ENCODE results near the gene LIN54. TPM values are rescaled to one million over a fixed set of nuclear protein-coding genes. Genes with fewer than 3 reads are reported as not detected.

The LIN54 gene
- total and polyA plus RNA-seq, 2 of the 13 experiments (the other 11 are each of a cell fraction or from before 2014, with no cell fraction given), result 25.2 to 32.9 TPM

DNA sequence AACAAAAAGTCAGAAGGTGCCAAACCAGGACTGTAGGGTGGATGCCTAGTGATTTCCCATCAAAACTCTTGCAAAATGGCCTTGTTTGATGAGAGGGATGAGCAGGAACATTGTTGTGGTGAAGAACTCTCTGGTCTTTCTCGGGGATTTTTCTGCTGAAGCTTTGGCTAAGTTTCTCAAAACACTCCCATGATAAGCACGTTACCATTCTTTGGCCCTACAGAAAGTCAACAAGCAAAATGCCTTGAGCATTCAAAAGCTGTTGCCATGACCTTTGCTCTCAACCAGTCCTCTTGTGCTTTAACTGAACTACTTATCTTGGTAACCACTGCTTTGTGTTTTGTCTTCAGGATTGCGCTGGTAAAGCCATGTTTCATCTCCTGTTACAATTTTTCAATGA is 116.7 kb downstream of the LIN54 start (continued):
- TF ChIP-seq, protein P1, sequence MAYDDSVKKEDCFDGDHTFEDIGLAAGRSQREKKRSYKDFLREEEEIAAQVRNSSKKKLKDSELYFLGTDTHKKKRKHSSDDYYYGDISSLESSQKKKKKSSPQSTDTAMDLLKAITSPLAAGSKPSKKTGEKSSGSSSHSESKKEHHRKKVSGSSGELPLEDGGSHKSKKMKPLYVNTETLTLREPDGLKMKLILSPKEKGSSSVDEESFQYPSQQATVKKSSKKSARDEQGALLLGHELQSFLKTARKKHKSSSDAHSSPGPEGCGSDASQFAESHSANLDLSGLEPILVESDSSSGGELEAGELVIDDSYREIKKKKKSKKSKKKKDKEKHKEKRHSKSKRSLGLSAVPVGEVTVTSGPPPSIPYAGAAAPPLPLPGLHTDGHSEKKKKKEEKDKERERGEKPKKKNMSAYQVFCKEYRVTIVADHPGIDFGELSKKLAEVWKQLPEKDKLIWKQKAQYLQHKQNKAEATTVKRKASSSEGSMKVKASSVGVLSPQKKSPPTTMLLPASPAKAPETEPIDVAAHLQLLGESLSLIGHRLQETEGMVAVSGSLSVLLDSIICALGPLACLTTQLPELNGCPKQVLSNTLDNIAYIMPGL (CRISPR knock-in tag; IDR thresholded peaks at IDR 0.05; ENCODE audit: borderline replicate concordance in 1 of 2, low read depth in 1 of 2), result no peak
- no peak for TF ChIP-seq MAF1 (CRISPR knock-in tag; IDR thresholded peaks at IDR 0.05; ENCODE audit: borderline replicate concordance)
- TF ChIP-seq, protein P2, sequence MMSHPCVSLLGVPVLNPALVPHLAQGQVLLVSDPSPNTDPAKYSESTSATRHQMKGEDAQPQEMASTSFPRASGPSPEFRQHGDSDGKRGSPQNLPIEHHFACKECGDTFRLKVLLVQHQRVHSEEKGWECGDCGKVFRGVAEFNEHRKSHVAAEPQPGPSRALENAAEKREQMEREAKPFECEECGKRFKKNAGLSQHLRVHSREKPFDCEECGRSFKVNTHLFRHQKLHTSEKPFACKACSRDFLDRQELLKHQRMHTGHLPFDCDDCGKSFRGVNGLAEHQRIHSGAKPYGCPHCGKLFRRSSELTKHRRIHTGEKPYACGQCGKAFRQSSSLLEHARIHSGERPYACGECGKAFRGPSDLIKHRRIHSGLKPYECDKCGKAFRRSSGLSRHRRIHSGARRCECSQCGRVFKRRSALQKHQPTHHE (CRISPR knock-in tag; IDR thresholded peaks at IDR 0.05; ENCODE audit: borderline replicate concordance), result no peak
- TF ChIP-seq ZNF282 (IDR thresholded peaks at IDR 0.05; ENCODE audit: partially characterized antibody), result no peak
- TF ChIP-seq, protein P3, sequence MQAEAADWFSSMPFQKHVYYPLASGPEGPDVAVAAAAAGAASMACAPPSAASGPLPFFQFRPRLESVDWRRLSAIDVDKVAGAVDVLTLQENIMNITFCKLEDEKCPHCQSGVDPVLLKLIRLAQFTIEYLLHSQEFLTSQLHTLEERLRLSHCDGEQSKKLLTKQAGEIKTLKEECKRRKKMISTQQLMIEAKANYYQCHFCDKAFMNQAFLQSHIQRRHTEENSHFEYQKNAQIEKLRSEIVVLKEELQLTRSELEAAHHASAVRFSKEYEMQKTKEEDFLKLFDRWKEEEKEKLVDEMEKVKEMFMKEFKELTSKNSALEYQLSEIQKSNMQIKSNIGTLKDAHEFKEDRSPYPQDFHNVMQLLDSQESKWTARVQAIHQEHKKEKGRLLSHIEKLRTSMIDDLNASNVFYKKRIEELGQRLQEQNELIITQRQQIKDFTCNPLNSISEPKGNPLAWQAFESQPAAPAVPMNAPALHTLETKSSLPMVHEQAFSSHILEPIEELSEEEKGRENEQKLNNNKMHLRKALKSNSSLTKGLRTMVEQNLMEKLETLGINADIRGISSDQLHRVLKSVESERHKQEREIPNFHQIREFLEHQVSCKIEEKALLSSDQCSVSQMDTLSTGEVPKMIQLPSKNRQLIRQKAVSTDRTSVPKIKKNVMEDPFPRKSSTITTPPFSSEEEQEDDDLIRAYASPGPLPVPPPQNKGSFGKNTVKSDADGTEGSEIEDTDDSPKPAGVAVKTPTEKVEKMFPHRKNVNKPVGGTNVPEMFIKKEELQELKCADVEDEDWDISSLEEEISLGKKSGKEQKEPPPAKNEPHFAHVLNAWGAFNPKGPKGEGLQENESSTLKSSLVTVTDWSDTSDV (CRISPR knock-in tag; IDR thresholded peaks at IDR 0.05), result no peak
- TF ChIP-seq ZNF75D (CRISPR knock-in tag; IDR thresholded peaks at IDR 0.05; ENCODE audit: borderline replicate concordance), result no peak
- TF ChIP-seq ZNF333 (CRISPR knock-in tag; IDR thresholded peaks at IDR 0.05; ENCODE audit: borderline replicate concordance), result no peak
- 0 out of 2 replicates have a peak, but pooled peaks have one; percentile 35 for TF ChIP-seq RBFOX2 (IDR thresholded peaks at IDR 0.05; ENCODE audit: low read depth, low read length)
- no peak for TF ChIP-seq ZNF10 (CRISPR knock-in tag; IDR thresholded peaks at IDR 0.05; ENCODE audit: borderline replicate concordance, low read depth)
- TF ChIP-seq, protein P4, sequence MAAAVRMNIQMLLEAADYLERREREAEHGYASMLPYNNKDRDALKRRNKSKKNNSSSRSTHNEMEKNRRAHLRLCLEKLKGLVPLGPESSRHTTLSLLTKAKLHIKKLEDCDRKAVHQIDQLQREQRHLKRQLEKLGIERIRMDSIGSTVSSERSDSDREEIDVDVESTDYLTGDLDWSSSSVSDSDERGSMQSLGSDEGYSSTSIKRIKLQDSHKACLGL (CRISPR knock-in tag; IDR thresholded peaks at IDR 0.05), result no peak
- TF ChIP-seq ISL2 (CRISPR knock-in tag; IDR thresholded peaks at IDR 0.05), result no peak
- TF ChIP-seq ZFAT (CRISPR knock-in tag; conservative IDR thresholded peaks at IDR 0.05), result no peak
- TF ChIP-seq, protein P5, sequence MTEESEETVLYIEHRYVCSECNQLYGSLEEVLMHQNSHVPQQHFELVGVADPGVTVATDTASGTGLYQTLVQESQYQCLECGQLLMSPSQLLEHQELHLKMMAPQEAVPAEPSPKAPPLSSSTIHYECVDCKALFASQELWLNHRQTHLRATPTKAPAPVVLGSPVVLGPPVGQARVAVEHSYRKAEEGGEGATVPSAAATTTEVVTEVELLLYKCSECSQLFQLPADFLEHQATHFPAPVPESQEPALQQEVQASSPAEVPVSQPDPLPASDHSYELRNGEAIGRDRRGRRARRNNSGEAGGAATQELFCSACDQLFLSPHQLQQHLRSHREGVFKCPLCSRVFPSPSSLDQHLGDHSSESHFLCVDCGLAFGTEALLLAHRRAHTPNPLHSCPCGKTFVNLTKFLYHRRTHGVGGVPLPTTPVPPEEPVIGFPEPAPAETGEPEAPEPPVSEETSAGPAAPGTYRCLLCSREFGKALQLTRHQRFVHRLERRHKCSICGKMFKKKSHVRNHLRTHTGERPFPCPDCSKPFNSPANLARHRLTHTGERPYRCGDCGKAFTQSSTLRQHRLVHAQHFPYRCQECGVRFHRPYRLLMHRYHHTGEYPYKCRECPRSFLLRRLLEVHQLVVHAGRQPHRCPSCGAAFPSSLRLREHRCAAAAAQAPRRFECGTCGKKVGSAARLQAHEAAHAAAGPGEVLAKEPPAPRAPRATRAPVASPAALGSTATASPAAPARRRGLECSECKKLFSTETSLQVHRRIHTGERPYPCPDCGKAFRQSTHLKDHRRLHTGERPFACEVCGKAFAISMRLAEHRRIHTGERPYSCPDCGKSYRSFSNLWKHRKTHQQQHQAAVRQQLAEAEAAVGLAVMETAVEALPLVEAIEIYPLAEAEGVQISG (CRISPR knock-in tag; IDR thresholded peaks at IDR 0.05), result no peak
- no peak for TF ChIP-seq KLF11 (CRISPR knock-in tag; IDR thresholded peaks at IDR 0.05)
- TF ChIP-seq ZNF644 (CRISPR knock-in tag; IDR thresholded peaks at IDR 0.05; ENCODE audit: low read depth), result peak; percentile 75
- TF ChIP-seq PHF20 (CRISPR knock-in tag; IDR thresholded peaks at IDR 0.05), result no peak
- TF ChIP-seq SYNCRIP (IDR thresholded peaks at IDR 0.05; ENCODE audit: insufficient read depth, low read depth, low read length), result no peak
- TF ChIP-seq ZNF17 (CRISPR knock-in tag; IDR thresholded peaks at IDR 0.05), result no peak
- no peak for TF ChIP-seq ZNF234 (CRISPR knock-in tag; conservative IDR thresholded peaks at IDR 0.05)
- TF ChIP-seq ZSCAN30 (CRISPR knock-in tag; IDR thresholded peaks at IDR 0.05), result no peak
- TF ChIP-seq AHR (CRISPR knock-in tag; IDR thresholded peaks at IDR 0.05), result no peak
- no peak for TF ChIP-seq RFXAP (CRISPR knock-in tag; IDR thresholded peaks at IDR 0.05; ENCODE audit: borderline replicate concordance)
- no peak for TF ChIP-seq FLYWCH1 (CRISPR knock-in tag; IDR thresholded peaks at IDR 0.05)
